Fibroblast of lung (primary cell): ENCODE measurements around the gene FNDC8.

Source experiments
- EZH2 ChIP-seq: IDR thresholded peaks from 2 replicates; pipeline ENCODE4 v1.5.1; 2012; ENCODE audit warnings: low read length, control low read depth, mild to moderate bottlenecking; ENCODE audit errors: missing control alignments
- TF ChIP-seq, protein P1 (sequence below), 2 donors: IDR thresholded peaks in 1 of 2; conservative IDR thresholded peaks in 1 of 2; 1 replicate in 1 of 2; 2 replicates in 1 of 2; pipeline ENCODE4 v1.5.1; 2011 to 2012; ENCODE audit warnings: low read length in 2 of 2, control low read depth in 1 of 2, inconsistent platforms in 1 of 2, low read depth in 1 of 2, mild to moderate bottlenecking in 1 of 2

DNA sequence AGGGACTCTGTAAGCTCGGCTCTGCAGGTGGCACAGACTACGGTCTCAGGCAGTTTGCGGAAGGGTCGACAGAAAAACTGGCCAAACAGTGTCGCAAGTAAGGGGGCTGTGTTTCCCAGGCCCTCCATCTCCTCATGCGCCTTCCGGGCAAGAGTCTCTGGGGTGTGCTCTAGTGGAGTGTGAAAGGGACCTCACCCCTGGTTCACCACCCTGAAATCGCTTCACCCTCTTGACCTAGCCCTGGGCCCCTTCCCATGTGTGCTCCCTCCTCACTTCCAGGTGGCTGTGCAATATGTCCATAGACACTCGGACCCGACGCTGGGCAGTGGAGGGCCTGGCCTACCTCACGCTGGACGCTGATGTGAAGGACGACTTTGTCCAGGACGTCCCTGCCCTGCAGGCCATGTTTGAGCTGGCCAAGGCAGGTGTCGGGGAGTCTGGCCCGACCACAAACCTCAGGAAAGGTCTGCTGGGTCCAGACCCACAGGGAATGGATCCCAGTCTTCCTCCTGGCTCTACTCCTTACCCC is 48.5 kb downstream of the FNDC8 start:
- TF ChIP-seq, protein P1, sequence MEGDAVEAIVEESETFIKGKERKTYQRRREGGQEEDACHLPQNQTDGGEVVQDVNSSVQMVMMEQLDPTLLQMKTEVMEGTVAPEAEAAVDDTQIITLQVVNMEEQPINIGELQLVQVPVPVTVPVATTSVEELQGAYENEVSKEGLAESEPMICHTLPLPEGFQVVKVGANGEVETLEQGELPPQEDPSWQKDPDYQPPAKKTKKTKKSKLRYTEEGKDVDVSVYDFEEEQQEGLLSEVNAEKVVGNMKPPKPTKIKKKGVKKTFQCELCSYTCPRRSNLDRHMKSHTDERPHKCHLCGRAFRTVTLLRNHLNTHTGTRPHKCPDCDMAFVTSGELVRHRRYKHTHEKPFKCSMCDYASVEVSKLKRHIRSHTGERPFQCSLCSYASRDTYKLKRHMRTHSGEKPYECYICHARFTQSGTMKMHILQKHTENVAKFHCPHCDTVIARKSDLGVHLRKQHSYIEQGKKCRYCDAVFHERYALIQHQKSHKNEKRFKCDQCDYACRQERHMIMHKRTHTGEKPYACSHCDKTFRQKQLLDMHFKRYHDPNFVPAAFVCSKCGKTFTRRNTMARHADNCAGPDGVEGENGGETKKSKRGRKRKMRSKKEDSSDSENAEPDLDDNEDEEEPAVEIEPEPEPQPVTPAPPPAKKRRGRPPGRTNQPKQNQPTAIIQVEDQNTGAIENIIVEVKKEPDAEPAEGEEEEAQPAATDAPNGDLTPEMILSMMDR (conservative IDR thresholded peaks at IDR 0.05 in 1 of 2, IDR thresholded peaks at IDR 0.05 in 1 of 2; ENCODE audit: low read depth in 1 of 2, low read length in 2 of 2): no peak
- TF ChIP-seq EZH2: no peak
